GM12873 (cell line): ENCODE data around the gene PTPRZ1.
A peak's percentile ranks its signal among the peaks of the same experiment; 100 is the strongest.

Experiments used
- CTCF ChIP-seq: IDR thresholded peaks from 2 replicates; pipeline ENCODE4 v1.5.1; 2012; ENCODE audit warnings: low read depth, mild to moderate bottlenecking, moderate library complexity, low read length, control low read depth; ENCODE audit not compliant: insufficient read depth; ENCODE audit errors: missing control alignments

Gene PTPRZ1

GRCh38 chr7:121992068-121992467 is 119.1 kb downstream of the PTPRZ1 start:
- no peak for TF ChIP-seq CTCF

GRCh38 chr7:121994625-121995410 is 121.9 kb downstream of the PTPRZ1 start:
- peak; percentile 70 for TF ChIP-seq CTCF

GRCh38 chr7:122006687-122007086 is 133.7 kb downstream of the PTPRZ1 start:
- no peak for TF ChIP-seq CTCF

GRCh38 chr7:122010116-122010515 is 137.2 kb downstream of the PTPRZ1 start:
- no peak for TF ChIP-seq CTCF

GRCh38 chr7:122013065-122013464 is 140.1 kb downstream of the PTPRZ1 start:
- no peak for TF ChIP-seq CTCF

GRCh38 chr7:122013630-122014029 is 140.7 kb downstream of the PTPRZ1 start:
- TF ChIP-seq CTCF, result no peak

GRCh38 chr7:122014697-122015096 is 141.7 kb downstream of the PTPRZ1 start:
- TF ChIP-seq CTCF, result no peak
